ENCODE measurements around the gene MLNR. TPM values are rescaled to one million over a fixed set of nuclear protein-coding genes. Genes with fewer than 3 reads are reported as not detected.
A peak's percentile ranks its signal among the peaks of the same experiment; 100 is the strongest.

The MLNR gene
- polyA plus RNA-seq, 3 donors: not detected

DNA sequence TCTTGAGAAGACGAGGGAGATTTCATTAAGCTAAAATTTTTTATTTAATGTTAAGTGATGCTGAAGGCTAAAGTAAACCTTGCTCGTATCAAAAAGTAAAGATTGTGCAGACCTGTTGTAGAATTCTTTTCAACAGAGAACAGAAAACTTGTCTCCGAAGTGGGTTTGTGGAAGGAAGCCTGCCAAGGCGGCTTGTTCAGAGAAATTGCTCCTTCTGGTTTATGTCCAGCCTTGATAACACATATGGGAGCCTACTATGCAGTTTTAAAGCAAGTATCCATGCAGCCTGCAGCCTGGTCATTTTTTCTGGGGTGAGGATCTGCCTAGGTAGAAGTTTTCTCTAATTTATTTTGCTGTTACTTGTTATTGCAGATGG is 1.4 kb downstream of the MLNR start:
- peaks cover 0 to 26% (median 12%) of the 10 kb centered on the region in 7 donors for H3K9me3 Mint-ChIP-seq
- Histone ChIP-seq H3K36me3 (replicated peaks in 1 of 2; ENCODE audit: control insufficient read depth in 1 of 2, insufficient read depth in 2 of 2, low read length in 2 of 2) (no peaks in the 10 kb centered on the region), H3K79me2 (ENCODE audit: insufficient read depth, low read length) (no peaks in the 10 kb centered on the region), H3K27ac (ENCODE audit: low read depth in 1 of 2, low read length in 2 of 2) (no peak overlapping the region), H3K9ac (ENCODE audit: insufficient read depth, low read length, poor library complexity, severe bottlenecking) (no peak overlapping the region), H3K9me3 (replicated peaks in 1 of 2; ENCODE audit: control insufficient read depth in 1 of 2, insufficient read depth in 1 of 2, low read length in 2 of 2) (peaks cover 0 to 7% of the 10 kb centered on the region in 2 donors), H3K4me3 (replicated peaks in 1 of 3; ENCODE audit: low read depth in 2 of 3, low read length in 3 of 3) (no peak overlapping the region), H3K27me3 (ENCODE audit: control insufficient read depth in 2 of 2, insufficient read depth in 2 of 2, low read length in 2 of 2) (peaks cover 27 to 39% of the 10 kb centered on the region in 2 donors), H2AFZ (ENCODE audit: insufficient read depth, low read depth, low read length, poor library complexity, severe bottlenecking) (no peak overlapping the region), H3K4me2 (replicated peaks; ENCODE audit: extremely low read depth, low read length, poor library complexity, severe bottlenecking) (no peak overlapping the region), H4K20me1 (ENCODE audit: insufficient read depth, low read length) (no peaks in the 10 kb centered on the region), H3K4me1 (ENCODE audit: control insufficient read depth in 1 of 2, insufficient read depth in 2 of 2, low read length in 2 of 2) (peaks cover 24 to 27% of the 10 kb centered on the region in 2 donors)
- peak overlapping the region; percentile 74 to 85 for H3K4me3 Mint-ChIP-seq
- no peak overlapping the region for H3K27ac Mint-ChIP-seq
- intact Hi-C loops (cut with micrococcal nuclease): loop anchor here in 1 of 2 donors (10.0 kb wide), 1 partner anchor 63 kb away; no protein-coding TSS in a partner anchor
- WGBS (ENCODE audit: insufficient coverage): 84% methylated on average over 3 of the region's 4 CpGs
- peaks cover 37% of the 10 kb centered on the region for H3K4me1 Mint-ChIP-seq
- peaks cover 15 to 17% of the 10 kb centered on the region in 2 donors for H3K36me3 Mint-ChIP-seq
- H3K27me3 Mint-ChIP-seq (ENCODE audit: low read depth in 3 of 3): peaks cover 35 to 49% (median 40%) of the 10 kb centered on the region in 3 donors
- TF ChIP-seq, protein P1, sequence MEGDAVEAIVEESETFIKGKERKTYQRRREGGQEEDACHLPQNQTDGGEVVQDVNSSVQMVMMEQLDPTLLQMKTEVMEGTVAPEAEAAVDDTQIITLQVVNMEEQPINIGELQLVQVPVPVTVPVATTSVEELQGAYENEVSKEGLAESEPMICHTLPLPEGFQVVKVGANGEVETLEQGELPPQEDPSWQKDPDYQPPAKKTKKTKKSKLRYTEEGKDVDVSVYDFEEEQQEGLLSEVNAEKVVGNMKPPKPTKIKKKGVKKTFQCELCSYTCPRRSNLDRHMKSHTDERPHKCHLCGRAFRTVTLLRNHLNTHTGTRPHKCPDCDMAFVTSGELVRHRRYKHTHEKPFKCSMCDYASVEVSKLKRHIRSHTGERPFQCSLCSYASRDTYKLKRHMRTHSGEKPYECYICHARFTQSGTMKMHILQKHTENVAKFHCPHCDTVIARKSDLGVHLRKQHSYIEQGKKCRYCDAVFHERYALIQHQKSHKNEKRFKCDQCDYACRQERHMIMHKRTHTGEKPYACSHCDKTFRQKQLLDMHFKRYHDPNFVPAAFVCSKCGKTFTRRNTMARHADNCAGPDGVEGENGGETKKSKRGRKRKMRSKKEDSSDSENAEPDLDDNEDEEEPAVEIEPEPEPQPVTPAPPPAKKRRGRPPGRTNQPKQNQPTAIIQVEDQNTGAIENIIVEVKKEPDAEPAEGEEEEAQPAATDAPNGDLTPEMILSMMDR (IDR thresholded peaks at IDR 0.05): no peak
- no peak for DNase-seq

DNA sequence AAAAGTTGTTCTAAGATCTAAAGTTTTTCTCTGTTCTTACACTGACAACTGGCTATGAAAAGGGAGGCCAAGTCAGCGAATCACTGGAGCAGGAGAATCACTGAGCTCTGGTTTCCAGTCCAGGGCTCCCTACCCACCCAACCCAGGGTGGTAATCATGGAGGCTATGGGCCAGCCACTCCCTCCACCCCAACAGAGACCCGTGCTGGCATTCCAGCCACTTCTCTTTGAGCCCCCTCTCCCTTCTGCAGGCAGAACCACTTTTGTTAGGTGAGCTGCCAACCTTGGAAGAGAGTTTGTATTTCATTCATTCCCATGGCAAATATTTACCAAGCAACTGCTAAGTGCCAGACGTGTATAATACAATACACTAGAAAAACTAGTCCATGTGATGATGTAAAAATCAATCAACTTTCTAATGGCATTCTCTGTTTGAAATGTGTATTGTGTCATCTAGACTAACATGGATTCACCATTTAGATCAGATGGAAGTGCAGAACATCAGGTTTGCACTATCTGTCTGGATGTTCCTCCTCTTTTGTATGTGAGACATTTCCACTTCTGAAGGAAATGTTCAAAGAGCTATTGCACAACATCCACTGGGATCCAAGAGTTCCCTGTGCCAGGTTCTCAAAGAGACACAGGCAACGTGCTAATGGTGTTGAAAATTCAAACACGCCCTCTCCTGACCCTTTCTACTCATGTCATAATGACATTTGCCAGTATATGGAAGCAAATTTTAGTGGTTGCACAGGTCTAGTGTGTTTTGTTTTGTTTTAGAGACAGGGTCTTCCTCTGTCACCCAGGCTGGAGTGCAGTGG is 5.3 kb downstream of the MLNR start:
- H3K4me1 Mint-ChIP-seq: peaks cover 33% of the 10 kb centered on the region
- H3K27me3 Mint-ChIP-seq (ENCODE audit: low read depth in 3 of 3): peaks cover 15 to 24% (median 18%) of the 10 kb centered on the region in 3 donors

More for the DNA sequence above, 5.3 kb downstream of the MLNR start:
- H3K9me3 ChIP-seq (replicated peaks in 1 of 2; ENCODE audit: control insufficient read depth in 1 of 2, insufficient read depth in 1 of 2, low read length in 2 of 2): peaks cover 0 to 7% of the 10 kb centered on the region in 2 donors
- TF ChIP-seq, protein P1 (IDR thresholded peaks at IDR 0.05): no peak
- no peak overlapping the region for H3K27ac ChIP-seq (ENCODE audit: low read depth in 1 of 2, low read length in 2 of 2)
- H3K79me2 ChIP-seq (ENCODE audit: insufficient read depth, low read length): no peaks in the 10 kb centered on the region
- no peak overlapping the region for H2AFZ ChIP-seq (ENCODE audit: insufficient read depth, low read depth, low read length, poor library complexity, severe bottlenecking)
- H4K20me1 ChIP-seq (ENCODE audit: insufficient read depth, low read length): no peaks in the 10 kb centered on the region
- peak in 2 of 3 donors; percentile 58 to 75 for DNase-seq
- H3K4me3 ChIP-seq (replicated peaks in 1 of 3; ENCODE audit: low read depth in 2 of 3, low read length in 3 of 3): no peak overlapping the region
- H3K4me1 ChIP-seq (ENCODE audit: control insufficient read depth in 1 of 2, insufficient read depth in 2 of 2, low read length in 2 of 2): peaks cover 14 to 19% of the 10 kb centered on the region in 2 donors
- Mint-ChIP-seq H3K27ac (no peak overlapping the region), H3K9me3 (peaks cover 0 to 14% (median 7%) of the 10 kb centered on the region in 7 donors), H3K4me3 (no peak overlapping the region), H3K36me3 (peaks cover 9 to 10% of the 10 kb centered on the region in 2 donors)
- WGBS (ENCODE audit: insufficient coverage): no CpG with 5 or more reads among the region's 5 CpGs
- H3K27me3 ChIP-seq (ENCODE audit: control insufficient read depth in 2 of 2, insufficient read depth in 2 of 2, low read length in 2 of 2): peaks cover 18 to 19% of the 10 kb centered on the region in 2 donors
- no peaks in the 10 kb centered on the region for H3K36me3 ChIP-seq (replicated peaks in 1 of 2; ENCODE audit: control insufficient read depth in 1 of 2, insufficient read depth in 2 of 2, low read length in 2 of 2)
- no peak overlapping the region for H3K9ac ChIP-seq (ENCODE audit: insufficient read depth, low read length, poor library complexity, severe bottlenecking)
- no peak overlapping the region for H3K4me2 ChIP-seq (replicated peaks; ENCODE audit: extremely low read depth, low read length, poor library complexity, severe bottlenecking)
- intact Hi-C loops (cut with micrococcal nuclease): loop anchor here in 1 of 2 donors (10.0 kb wide), 1 partner anchor 59 kb away; no protein-coding TSS in a partner anchor

Measured in CD14-positive monocyte (primary cell).